ENCODE measurements around the gene ARPC1B. TPM values are rescaled to one million over a fixed set of nuclear protein-coding genes. Genes with fewer than 3 reads are reported as not detected.
A peak's percentile ranks its signal among the peaks of the same experiment; 100 is the strongest.

ARPC1B gene
- total and polyA plus RNA-seq, 2 donors (not counting 1 experiment from before 2014, with no cell fraction given): 245 to 394 TPM

DNA sequence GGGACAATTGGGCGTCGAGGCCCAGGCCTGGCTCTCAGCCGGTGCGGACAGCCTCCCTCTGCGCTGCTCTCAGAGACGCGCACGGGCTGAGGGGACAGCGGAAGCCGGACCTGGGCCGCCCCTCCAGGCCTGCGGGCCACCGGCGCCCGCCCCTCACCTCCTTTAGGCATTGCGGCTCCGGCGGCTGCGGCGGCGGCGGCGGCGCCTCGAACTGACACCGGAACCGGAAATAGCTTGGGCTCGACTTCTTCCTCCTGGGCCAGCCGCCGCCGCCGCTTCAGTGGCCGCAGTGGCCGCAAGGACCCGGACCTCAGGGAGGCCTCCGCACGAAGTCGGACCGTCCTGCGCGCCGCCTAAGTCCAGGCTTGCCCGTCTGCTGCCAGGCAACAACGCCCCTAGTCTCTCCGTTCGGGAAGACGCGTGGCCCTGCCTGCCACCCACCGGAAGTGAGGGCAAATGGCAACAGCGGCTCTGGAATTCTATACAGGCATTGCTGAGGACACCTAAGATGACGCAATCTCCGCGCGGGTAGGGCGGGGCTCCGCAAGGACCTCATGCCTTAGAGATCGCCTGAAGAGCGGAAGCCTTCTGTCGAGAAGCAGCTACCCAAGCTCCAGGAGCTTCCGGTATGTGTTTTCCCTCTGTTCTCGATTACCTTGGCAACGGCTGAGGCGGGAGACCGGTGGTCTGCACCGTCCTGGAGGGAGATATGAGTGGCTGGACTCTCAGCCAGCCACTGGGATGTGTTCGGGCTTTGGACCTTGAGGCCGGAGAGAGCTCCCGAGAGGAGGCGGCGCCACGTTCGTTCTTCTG is 34.1 kb downstream of the ARPC1B start, which contains the start of the genes BUD31 and PDAP1:
Gene BUD31 (plus strand): TSS at position 591 of the 813 bp plus-strand sequence. CDS start 2,124 bp downstream, outside the sequence.
Gene PDAP1 (minus strand): TSS at position 219 of the 813 bp plus-strand sequence. CDS start 49 bp downstream, at position 170.
- Histone ChIP-seq H3K27me3 (ENCODE audit: control insufficient read depth, insufficient read depth, low read length) (no peaks in the 10 kb centered on the region), H4K20me1 (ENCODE audit: control insufficient read depth, extremely low read depth, insufficient read depth, low read length) (no peaks in the 10 kb centered on the region)

GRCh38 chr7:99409192-99409572 is 34.7 kb downstream of the ARPC1B start:
- H3K27me3 ChIP-seq (ENCODE audit: control insufficient read depth, insufficient read depth, low read length): no peaks in the 10 kb centered on the region
- no peak overlapping the region for H2AFZ ChIP-seq (ENCODE audit: low read length)
- peaks cover 67% of the 10 kb centered on the region for H3K79me2 ChIP-seq (ENCODE audit: control insufficient read depth, insufficient read depth, low read length)
- no peak for DNase-seq (ENCODE audit: low read depth in 2 of 2)
- no peak for TF ChIP-seq EZH2 (IDR thresholded peaks at IDR 0.05; ENCODE audit: low read length, missing control alignments)
- TF ChIP-seq, protein P1, sequence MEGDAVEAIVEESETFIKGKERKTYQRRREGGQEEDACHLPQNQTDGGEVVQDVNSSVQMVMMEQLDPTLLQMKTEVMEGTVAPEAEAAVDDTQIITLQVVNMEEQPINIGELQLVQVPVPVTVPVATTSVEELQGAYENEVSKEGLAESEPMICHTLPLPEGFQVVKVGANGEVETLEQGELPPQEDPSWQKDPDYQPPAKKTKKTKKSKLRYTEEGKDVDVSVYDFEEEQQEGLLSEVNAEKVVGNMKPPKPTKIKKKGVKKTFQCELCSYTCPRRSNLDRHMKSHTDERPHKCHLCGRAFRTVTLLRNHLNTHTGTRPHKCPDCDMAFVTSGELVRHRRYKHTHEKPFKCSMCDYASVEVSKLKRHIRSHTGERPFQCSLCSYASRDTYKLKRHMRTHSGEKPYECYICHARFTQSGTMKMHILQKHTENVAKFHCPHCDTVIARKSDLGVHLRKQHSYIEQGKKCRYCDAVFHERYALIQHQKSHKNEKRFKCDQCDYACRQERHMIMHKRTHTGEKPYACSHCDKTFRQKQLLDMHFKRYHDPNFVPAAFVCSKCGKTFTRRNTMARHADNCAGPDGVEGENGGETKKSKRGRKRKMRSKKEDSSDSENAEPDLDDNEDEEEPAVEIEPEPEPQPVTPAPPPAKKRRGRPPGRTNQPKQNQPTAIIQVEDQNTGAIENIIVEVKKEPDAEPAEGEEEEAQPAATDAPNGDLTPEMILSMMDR (conservative IDR thresholded peaks at IDR 0.05 in 1 of 2, IDR thresholded peaks at IDR 0.05 in 1 of 2; ENCODE audit: low read depth in 1 of 2, low read length in 2 of 2): no peak
- no peaks in the 10 kb centered on the region for H3K9me3 ChIP-seq (ENCODE audit: control insufficient read depth, insufficient read depth, low read depth, low read length)
- peaks cover 16% of the 10 kb centered on the region for H3K4me1 ChIP-seq (ENCODE audit: control insufficient read depth, extremely low read depth, insufficient read depth, low read length)
- peaks cover 8% of the 10 kb centered on the region for H3K36me3 ChIP-seq (ENCODE audit: control insufficient read depth, insufficient read depth, low read length)
- H3K4me3 ChIP-seq (replicated peaks in 1 of 4; ENCODE audit: control extremely low read depth in 1 of 4, insufficient read depth in 1 of 4, low read depth in 3 of 4, low read length in 4 of 4): peak overlapping the region; percentile 65 to 98 (median 86)
- peak overlapping the region; percentile 99 for H3K9ac ChIP-seq (ENCODE audit: insufficient read depth, low read length)
- H3K4me2 ChIP-seq (ENCODE audit: extremely low read depth, insufficient read depth, low read length): peak overlapping the region; percentile 79
- peak overlapping the region; percentile 99 for H3K27ac ChIP-seq (ENCODE audit: insufficient read depth, low read length)
- no peaks in the 10 kb centered on the region for H4K20me1 ChIP-seq (ENCODE audit: control insufficient read depth, extremely low read depth, insufficient read depth, low read length)

More for the DNA sequence above, 34.1 kb downstream of the ARPC1B start, which contains the start of the genes BUD31 and PDAP1:
- H3K4me3 ChIP-seq (replicated peaks in 1 of 4; ENCODE audit: control extremely low read depth in 1 of 4, insufficient read depth in 1 of 4, low read depth in 3 of 4, low read length in 4 of 4): peak within 1 kb of the TSS; percentile 65 to 99 (median 86)
- H2AFZ ChIP-seq (ENCODE audit: low read length): peak within 1 kb of the TSS; percentile 93
- H3K79me2 ChIP-seq (ENCODE audit: control insufficient read depth, insufficient read depth, low read length): peaks cover 73% of the 10 kb centered on the region
- H3K9me3 ChIP-seq (ENCODE audit: control insufficient read depth, insufficient read depth, low read depth, low read length): no peaks in the 10 kb centered on the region
- H3K36me3 ChIP-seq (ENCODE audit: control insufficient read depth, insufficient read depth, low read length): peaks cover 8% of the 10 kb centered on the region
- H3K27ac ChIP-seq (ENCODE audit: insufficient read depth, low read length): peak within 1 kb of the TSS; percentile 99
- DNase-seq (ENCODE audit: low read depth in 2 of 2): peak; percentile 94 to 96
- TF ChIP-seq, protein P1 (conservative IDR thresholded peaks at IDR 0.05 in 1 of 2, IDR thresholded peaks at IDR 0.05 in 1 of 2; ENCODE audit: low read depth in 1 of 2, low read length in 2 of 2): no peak
- no peak for TF ChIP-seq EZH2 (IDR thresholded peaks at IDR 0.05; ENCODE audit: low read length, missing control alignments)
- H3K4me1 ChIP-seq (ENCODE audit: control insufficient read depth, extremely low read depth, insufficient read depth, low read length): peaks cover 16% of the 10 kb centered on the region
- peak within 1 kb of the TSS; percentile 100 for H3K4me2 ChIP-seq (ENCODE audit: extremely low read depth, insufficient read depth, low read length)
- H3K9ac ChIP-seq (ENCODE audit: insufficient read depth, low read length): peak within 1 kb of the TSS; percentile 99

- TF ChIP-seq EZH2 (IDR thresholded peaks at IDR 0.05; ENCODE audit: low read length, missing control alignments): no peak
- TF ChIP-seq, protein P1 (conservative IDR thresholded peaks at IDR 0.05 in 1 of 2, IDR thresholded peaks at IDR 0.05 in 1 of 2; ENCODE audit: low read depth in 1 of 2, low read length in 2 of 2): no peak
- Histone ChIP-seq H4K20me1 (ENCODE audit: control insufficient read depth, extremely low read depth, insufficient read depth, low read length) (no peaks in the 10 kb centered on the region), H3K4me1 (ENCODE audit: control insufficient read depth, extremely low read depth, insufficient read depth, low read length) (peaks cover 10% of the 10 kb centered on the region), H3K9me3 (ENCODE audit: control insufficient read depth, insufficient read depth, low read depth, low read length) (no peaks in the 10 kb centered on the region), H3K27me3 (ENCODE audit: control insufficient read depth, insufficient read depth, low read length) (no peaks in the 10 kb centered on the region), H3K79me2 (ENCODE audit: control insufficient read depth, insufficient read depth, low read length) (peaks cover 61% of the 10 kb centered on the region), H2AFZ (ENCODE audit: low read length) (no peak overlapping the region), H3K36me3 (ENCODE audit: control insufficient read depth, insufficient read depth, low read length) (peaks cover 7% of the 10 kb centered on the region), H3K4me2 (ENCODE audit: extremely low read depth, insufficient read depth, low read length) (peak overlapping the region; percentile 79), H3K9ac (ENCODE audit: insufficient read depth, low read length) (peak overlapping the region; percentile 99), H3K4me3 (replicated peaks in 1 of 4; ENCODE audit: control extremely low read depth in 1 of 4, insufficient read depth in 1 of 4, low read depth in 3 of 4, low read length in 4 of 4) (peak overlapping the region; percentile 65 to 98 (median 86)), H3K27ac (ENCODE audit: insufficient read depth, low read length) (peak overlapping the region; percentile 16)
- DNase-seq (ENCODE audit: low read depth in 2 of 2): no peak
Measured at GRCh38 chr7:99409806-99410205, 35.3 kb downstream of the ARPC1B start.

All from fibroblast of lung (primary cell).